Measurements from ENCODE around the gene RAVER1.

GRCh38 chr19:10290357-10290875, 42.9 kb downstream of the RAVER1 start:
- TF ChIP-seq RELA (CRISPR knock-in tag; IDR thresholded peaks at IDR 0.05; ENCODE audit: borderline replicate concordance) (no peak), CTCF (IDR thresholded peaks at IDR 0.05) (no peak), ARID4B (CRISPR knock-in tag; IDR thresholded peaks at IDR 0.05; ENCODE audit: borderline replicate concordance) (no peak), HMGXB4 (CRISPR knock-in tag; IDR thresholded peaks at IDR 0.05) (no peak), AFF4 (CRISPR knock-in tag; IDR thresholded peaks at IDR 0.05; ENCODE audit: borderline replicate concordance) (no peak), CREB1 (CRISPR knock-in tag; IDR thresholded peaks at IDR 0.05) (no peak), GABPB1 (CRISPR knock-in tag; IDR thresholded peaks at IDR 0.05) (no peak), ATF2 (CRISPR knock-in tag; IDR thresholded peaks at IDR 0.05; ENCODE audit: borderline replicate concordance, low read depth) (no peak), ATF1 (CRISPR knock-in tag; IDR thresholded peaks at IDR 0.05) (no peak), E2F5 (CRISPR knock-in tag; IDR thresholded peaks at IDR 0.05) (no peak), JAZF1 (CRISPR knock-in tag; IDR thresholded peaks at IDR 0.05) (no peak)

Data from WTC11 (cell line).